Measurements from ENCODE around the gene XRCC1. TPM values are rescaled to one million over a fixed set of nuclear protein-coding genes. Genes with fewer than 3 reads are reported as not detected.
A peak's percentile ranks its signal among the peaks of the same experiment; 100 is the strongest.

XRCC1 gene
- total RNA-seq, 1 donor from 2014 or later = 34.5 TPM

DNA sequence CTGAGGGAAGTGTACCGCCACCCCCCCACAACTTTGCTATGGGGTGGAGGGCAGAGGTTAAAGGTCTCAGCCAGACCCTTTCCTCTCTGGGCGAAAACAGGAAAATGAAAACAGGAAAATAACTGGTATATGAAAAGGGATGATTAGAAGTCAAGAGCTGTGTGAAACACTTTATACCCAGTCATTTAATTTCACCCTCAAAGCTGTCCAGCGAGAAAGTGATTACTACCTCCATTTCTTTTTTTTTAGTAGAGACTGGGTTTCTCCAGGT lies 70.2 kb downstream of the XRCC1 start:
- TF ChIP-seq, protein P1, sequence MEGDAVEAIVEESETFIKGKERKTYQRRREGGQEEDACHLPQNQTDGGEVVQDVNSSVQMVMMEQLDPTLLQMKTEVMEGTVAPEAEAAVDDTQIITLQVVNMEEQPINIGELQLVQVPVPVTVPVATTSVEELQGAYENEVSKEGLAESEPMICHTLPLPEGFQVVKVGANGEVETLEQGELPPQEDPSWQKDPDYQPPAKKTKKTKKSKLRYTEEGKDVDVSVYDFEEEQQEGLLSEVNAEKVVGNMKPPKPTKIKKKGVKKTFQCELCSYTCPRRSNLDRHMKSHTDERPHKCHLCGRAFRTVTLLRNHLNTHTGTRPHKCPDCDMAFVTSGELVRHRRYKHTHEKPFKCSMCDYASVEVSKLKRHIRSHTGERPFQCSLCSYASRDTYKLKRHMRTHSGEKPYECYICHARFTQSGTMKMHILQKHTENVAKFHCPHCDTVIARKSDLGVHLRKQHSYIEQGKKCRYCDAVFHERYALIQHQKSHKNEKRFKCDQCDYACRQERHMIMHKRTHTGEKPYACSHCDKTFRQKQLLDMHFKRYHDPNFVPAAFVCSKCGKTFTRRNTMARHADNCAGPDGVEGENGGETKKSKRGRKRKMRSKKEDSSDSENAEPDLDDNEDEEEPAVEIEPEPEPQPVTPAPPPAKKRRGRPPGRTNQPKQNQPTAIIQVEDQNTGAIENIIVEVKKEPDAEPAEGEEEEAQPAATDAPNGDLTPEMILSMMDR (IDR thresholded peaks at IDR 0.05) = no peak
- Mint-ChIP-seq H3K9me3 (no peaks in the 10 kb centered on the region), H3K27ac (peak overlapping the region; percentile 62), H3K4me1 (peaks cover 21% of the 10 kb centered on the region), H3K36me3 (ENCODE audit: low read depth) (peaks cover 25% of the 10 kb centered on the region), H3K4me3 (peak overlapping the region; percentile 46), H3K27me3 (no peaks in the 10 kb centered on the region)
- ATAC-seq (ENCODE audit: low read depth) = no peak
- intact Hi-C loops (cut with micrococcal nuclease) = loop anchor here (2.0 kb wide), 2 partner anchors 14 to 22 kb away; partner anchors contain the start of gene ETHE1
- ChIA-PET POLR2A (interaction anchor here (0.5 to 2.9 kb wide), 15 partner anchors 8 to 1186 kb away, joined by 3 to 49 read pairs (median 6); partner anchors contain the start of genes ETHE1, SMG9, ZNF45 and ZNF575), CTCF (interaction anchor here (1.3 to 2.6 kb wide), 4 partner anchors 14 to 90 kb away, joined by 3 to 14 read pairs (median 5); no protein-coding TSS in a partner anchor)
- no peak for DNase-seq

DNA sequence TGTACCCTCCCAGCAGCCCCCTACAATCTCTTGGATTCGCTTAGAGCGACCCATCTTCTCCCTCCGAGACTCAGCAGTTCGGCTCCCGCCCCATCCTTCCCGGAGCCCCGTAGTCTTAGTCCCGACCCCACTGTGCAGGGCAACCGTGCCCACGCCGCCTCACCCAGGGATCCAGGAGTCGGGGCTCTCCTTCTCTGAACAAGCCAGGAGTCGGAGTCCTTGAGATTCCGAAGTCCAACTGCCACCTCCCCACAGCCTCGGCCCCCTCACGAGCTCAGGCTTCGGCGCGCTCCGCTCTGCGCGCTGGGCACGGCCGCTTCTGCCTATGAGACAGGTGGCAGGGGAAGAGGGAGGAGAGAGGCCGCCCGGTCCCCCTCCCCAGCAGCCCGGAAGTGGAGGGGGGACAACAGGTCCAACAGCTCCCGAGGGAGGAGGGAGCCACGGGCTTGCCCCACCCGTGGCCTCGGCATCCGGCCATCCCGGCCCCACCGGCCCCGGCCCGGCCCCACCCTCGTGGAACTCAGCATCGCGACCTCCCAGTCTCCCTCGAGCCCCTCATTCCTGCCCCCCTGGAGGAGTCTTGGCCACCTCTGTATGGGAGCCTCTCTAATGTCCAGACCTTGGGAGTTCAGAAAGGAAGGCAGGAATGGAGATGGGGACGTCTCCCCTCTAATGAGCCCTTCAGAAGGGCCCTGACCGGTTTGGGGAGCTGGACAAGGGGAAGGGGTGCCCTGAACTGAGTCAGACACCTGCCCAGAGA lies 70.7 kb downstream of the XRCC1 start, which contains the start of gene PHLDB3:
Gene PHLDB3 (minus strand): TSS at position 321 of the 760 bp plus-strand sequence. CDS start 628 bp downstream, outside the sequence.
- ATAC-seq (ENCODE audit: low read depth) (peak; percentile 30), DNase-seq (no peak)
- POLR2A ChIA-PET = interaction anchor here (0.5 to 2.9 kb wide), 27 partner anchors 9 to 1187 kb away, joined by 3 to 49 read pairs (median 5); partner anchors contain the start of genes ETHE1, SMG9, ZNF45 and ZNF575
- H3K4me3 Mint-ChIP-seq = peak within 1 kb of the TSS; percentile 96
- no peaks in the 10 kb centered on the region for H3K27me3 Mint-ChIP-seq
- H3K36me3 Mint-ChIP-seq (ENCODE audit: low read depth) = peaks cover 21% of the 10 kb centered on the region
- H3K9me3 Mint-ChIP-seq = no peaks in the 10 kb centered on the region
- peak within 1 kb of the TSS; percentile 96 for H3K27ac Mint-ChIP-seq
- TF ChIP-seq, protein P1 (IDR thresholded peaks at IDR 0.05) = no peak
- intact Hi-C loops (cut with micrococcal nuclease) = loop anchor here (1.0 to 2.0 kb wide), 6 partner anchors 14 to 57 kb away; partner anchors contain the start of genes ETHE1 and ZNF575
- peaks cover 19% of the 10 kb centered on the region for H3K4me1 Mint-ChIP-seq
- CTCF ChIA-PET = interaction anchor here (0.9 to 2.6 kb wide), 6 partner anchors 14 to 90 kb away, joined by 3 to 14 read pairs (median 4); no protein-coding TSS in a partner anchor

DNA sequence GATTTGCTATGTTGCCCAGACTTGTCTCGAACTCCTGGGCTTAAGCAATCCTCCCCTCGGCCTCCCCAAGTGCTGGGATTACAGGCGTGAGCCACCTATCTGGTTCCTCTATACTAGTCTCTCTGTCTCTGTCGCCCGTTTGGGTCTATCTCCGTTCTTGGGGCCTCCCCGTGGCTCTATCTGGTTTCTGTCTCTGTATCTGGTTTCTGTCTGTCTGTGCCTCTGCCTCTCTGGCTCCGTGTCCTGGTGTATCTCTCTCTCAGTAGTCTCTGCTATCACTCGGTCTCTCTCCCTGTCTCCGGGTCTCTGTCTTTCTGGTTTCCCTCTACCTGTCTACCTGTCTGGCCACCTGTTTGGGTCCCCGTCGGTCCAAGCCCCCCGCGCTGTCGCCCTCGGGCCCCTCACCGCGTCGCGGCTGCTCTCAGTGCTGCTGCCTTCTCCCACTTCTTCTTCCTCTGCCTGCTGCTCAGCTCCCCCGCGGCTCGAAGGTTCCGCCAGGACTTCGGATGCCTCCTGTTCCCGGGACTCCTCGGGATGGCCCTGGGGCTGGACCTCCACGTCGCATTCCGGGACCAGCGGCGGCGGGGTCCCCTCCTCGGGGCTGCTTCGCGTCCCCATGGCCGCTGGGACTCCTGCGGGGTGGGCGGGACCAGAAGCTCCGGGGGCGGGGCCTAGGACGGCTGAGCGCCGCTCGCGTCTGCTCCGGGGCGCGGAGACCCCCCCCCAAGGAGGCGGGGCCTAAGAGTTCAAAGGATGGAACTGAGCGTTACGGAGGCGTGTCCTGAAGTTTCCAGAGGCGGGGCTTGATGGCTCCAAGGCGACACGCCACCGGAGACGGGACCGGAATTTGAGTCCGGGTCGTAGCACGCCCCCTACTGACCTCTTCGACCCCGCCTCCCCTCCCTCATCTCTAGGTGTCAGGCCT lies 71.6 kb downstream of the XRCC1 start:
- peak overlapping the region; percentile 96 for H3K4me3 Mint-ChIP-seq
- ChIA-PET POLR2A (interaction anchor here (0.7 to 2.9 kb wide), 24 partner anchors 10 to 251 kb away, joined by 3 to 49 read pairs (median 6); partner anchors contain the start of genes ETHE1, SMG9 and ZNF575), CTCF (interaction anchor here (0.7 to 2.6 kb wide), 7 partner anchors 14 to 91 kb away, joined by 3 to 14 read pairs (median 4); no protein-coding TSS in a partner anchor)
- H3K9me3 Mint-ChIP-seq = no peaks in the 10 kb centered on the region
- ATAC-seq (ENCODE audit: low read depth) (peak; percentile 95), DNase-seq (peak; percentile 97)
- H3K27me3 Mint-ChIP-seq = no peaks in the 10 kb centered on the region
- peaks cover 25% of the 10 kb centered on the region for H3K36me3 Mint-ChIP-seq (ENCODE audit: low read depth)
- H3K4me1 Mint-ChIP-seq = peaks cover 19% of the 10 kb centered on the region
- TF ChIP-seq, protein P1 (IDR thresholded peaks at IDR 0.05) = no peak
- intact Hi-C loops (cut with micrococcal nuclease) = loop anchor here (1.0 to 2.0 kb wide), 6 partner anchors 15 to 56 kb away; partner anchors contain the start of genes ETHE1 and ZNF575
- peak overlapping the region; percentile 96 for H3K27ac Mint-ChIP-seq

DNA sequence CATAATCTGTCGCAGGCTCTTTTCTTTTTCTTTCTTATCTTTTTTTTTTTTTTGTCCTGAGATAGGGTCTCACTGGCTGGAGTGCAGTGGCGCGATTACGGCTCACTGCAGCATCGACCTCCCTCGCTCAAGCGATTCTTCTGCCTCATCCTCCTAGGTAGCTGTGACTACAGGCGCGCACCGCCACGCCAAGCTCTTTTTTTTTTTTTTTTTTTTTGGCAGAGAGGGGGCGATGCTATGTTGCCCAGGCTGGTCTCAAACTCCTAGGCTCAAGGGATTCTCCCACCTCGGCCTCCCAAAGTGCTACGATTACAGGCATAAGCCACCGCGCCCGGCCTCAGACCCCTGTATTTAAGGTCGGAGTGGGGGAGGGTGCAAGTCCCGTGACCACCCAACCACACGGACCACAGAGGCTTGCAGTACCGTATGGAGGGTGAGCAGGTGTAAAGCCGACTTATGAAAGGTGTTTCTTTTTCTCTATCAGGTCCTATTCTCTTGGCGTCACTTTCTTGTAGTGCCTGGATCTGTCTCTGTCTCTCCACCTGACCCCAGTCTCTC lies 72.8 kb downstream of the XRCC1 start:
- Mint-ChIP-seq H3K27ac (peak overlapping the region; percentile 96), H3K4me3 (peak overlapping the region; percentile 96), H3K36me3 (ENCODE audit: low read depth) (peaks cover 34% of the 10 kb centered on the region), H3K27me3 (no peaks in the 10 kb centered on the region), H3K4me1 (peaks cover 19% of the 10 kb centered on the region), H3K9me3 (no peaks in the 10 kb centered on the region)
- TF ChIP-seq, protein P1 (IDR thresholded peaks at IDR 0.05) = no peak
- DNase-seq (no peak), ATAC-seq (ENCODE audit: low read depth) (no peak)
- CTCF ChIA-PET = interaction anchor here (0.6 to 2.3 kb wide), 3 partner anchors 17 to 23 kb away, joined by 3 to 6 read pairs (median 4); no protein-coding TSS in a partner anchor
- intact Hi-C loops (cut with micrococcal nuclease) = no loop called here
- POLR2A ChIA-PET = interaction anchor here (1.3 to 2.1 kb wide), 3 partner anchors 39 to 82 kb away, joined by 3 to 8 read pairs (median 6); no protein-coding TSS in a partner anchor

Measured in activated B cell treated with CpG ODN at 0.5 μM for 24 hours (primary cell).